Esophagus muscularis mucosa (tissue), 3 donors: ENCODE results near the gene FGF8.

Experiments used
- CTCF ChIP-seq, 3 experiments: fragments of 200-600 bp in 2 of 3; fragments of 450-650 bp in 1 of 3; sonication (generic) in 2 of 3; IDR thresholded peaks; one replicate each; pipeline ENCODE4 v1.5.1; 2017 to 2019; ENCODE audit warnings: antibody characterized with exemption in 3 of 3, mild to moderate bottlenecking in 2 of 3, moderate library complexity in 1 of 3
- POLR2A ChIP-seq: fragments of 450-650 bp; IDR thresholded peaks from one replicate; pipeline ENCODE4 v1.6.1; 2017; ENCODE audit warnings: antibody characterized with exemption, moderate library complexity, mild to moderate bottlenecking, low read depth

GRCh38 chr10:101778781-101779543 lies 3.0 kb upstream of the FGF8 start:
- TF ChIP-seq POLR2A (no peak), CTCF (IDR thresholded peaks at IDR 0.05) (no peak)
